ENCODE results near the gene JARID2. TPM values are rescaled to one million over a fixed set of nuclear protein-coding genes. Genes with fewer than 3 reads are reported as not detected.
A peak's percentile ranks its signal among the peaks of the same experiment; 100 is the strongest.

JARID2 gene
- total and polyA plus RNA-seq, 2 of the 8 experiments (the other 6 are each of a cell fraction or from before 2014, with no cell fraction given): 60.1 to 239 TPM

GRCh38 chr6:15363164-15363522, 117.3 kb downstream of the JARID2 start:
- Histone ChIP-seq H3K23me2 (ENCODE audit: low read depth, low read length) (no peaks in the 10 kb centered on the region), H2BK20ac (ENCODE audit: low read length) (no peak overlapping the region), H2AK5ac (ENCODE audit: low read depth, low read length) (no peak overlapping the region), H3K4ac (replicated peaks; ENCODE audit: insufficient read length, low read depth, low read length) (no peak overlapping the region), H3K14ac (ENCODE audit: insufficient read length) (no peak overlapping the region), H3K9me3 (ENCODE audit: insufficient read depth in 2 of 2, low read depth in 1 of 2, low read length in 1 of 2) (no peaks in the 10 kb centered on the region), H2BK12ac (ENCODE audit: low read depth, low read length) (no peak overlapping the region), H3K4me3 (ENCODE audit: extremely low read depth in 1 of 4, insufficient read depth in 2 of 4, low read depth in 3 of 4, low read length in 4 of 4) (no peak overlapping the region), H2BK120ac (replicated peaks; ENCODE audit: low read depth, low read length) (no peak overlapping the region), H3K36me3 (ENCODE audit: control insufficient read depth in 2 of 4, insufficient read depth in 4 of 4, low read length in 3 of 4) (peaks cover 0 to 6% (median under 1%) of the 10 kb centered on the region in 4 experiments; a peak in 2 of 8 replicates), H3K23ac (ENCODE audit: insufficient read length) (no peak overlapping the region), H4K20me1 (replicated peaks in 1 of 2; ENCODE audit: control insufficient read depth in 1 of 2, insufficient read depth in 2 of 2, low read length in 2 of 2) (peaks cover 69 to 73% of the 10 kb centered on the region in 2 experiments), H3K27ac (ENCODE audit: low read depth, low read length) (no peak overlapping the region), H4K8ac (ENCODE audit: extremely low read depth, insufficient read depth, low read length) (no peak overlapping the region), H3K27me3 (replicated peaks in 1 of 4; ENCODE audit: control insufficient read depth in 3 of 4, extremely low read depth in 1 of 4, insufficient read depth in 3 of 4, low read length in 3 of 4) (no peaks in the 10 kb centered on the region), H3K79me2 (ENCODE audit: control insufficient read depth in 1 of 2, insufficient read depth in 2 of 2, low read length in 2 of 2) (peaks cover 88 to 100% of the 10 kb centered on the region in 2 experiments), H4K5ac (ENCODE audit: insufficient read length, low read depth, low read length) (no peak overlapping the region), H2BK5ac (ENCODE audit: low read depth, low read length) (no peak overlapping the region), H3K79me1 (ENCODE audit: low read depth, low read length) (peaks cover 21% of the 10 kb centered on the region), H3K9ac (replicated peaks in 1 of 4; ENCODE audit: extremely low read depth in 1 of 4, low read depth in 3 of 4, low read length in 3 of 4) (no peak overlapping the region), H3K4me2 (ENCODE audit: insufficient read depth in 1 of 2, low read depth in 2 of 2, low read length in 2 of 2) (peak overlapping the region in 1 of 2 experiments; percentile 19; a peak in 1 of 4 replicates), H4K91ac (replicated peaks; ENCODE audit: insufficient read length, low read length) (no peak overlapping the region), H2BK15ac (ENCODE audit: low read length) (no peak overlapping the region), H2AFZ (ENCODE audit: low read length) (no peak overlapping the region), H3K18ac (ENCODE audit: extremely low read depth, low read length) (no peak overlapping the region; the same call in 1 of the 2 replicates), H3K56ac (replicated peaks; ENCODE audit: insufficient read length, low read depth, low read length) (no peak overlapping the region), H3K4me1 (replicated peaks in 1 of 4; ENCODE audit: control insufficient read depth in 3 of 4, insufficient read depth in 4 of 4, low read length in 3 of 4) (peaks cover 23 to 60% (median 41%) of the 10 kb centered on the region in 4 experiments)
- TF ChIP-seq POLR2AphosphoS5 (IDR thresholded peaks at IDR 0.05; ENCODE audit: low read depth, low read length) (peak; percentile 29; the same call in 1 of the 2 replicates), CHD2 (IDR thresholded peaks at IDR 0.05; ENCODE audit: low read length) (no peak), POLR2A (IDR thresholded peaks at IDR 0.05; ENCODE audit: control extremely low read depth in 1 of 2, low read depth in 2 of 2, low read length in 2 of 2) (peak in 1 of 2 experiments; percentile 47; a peak in 1 of 3 replicates)
- FAIRE-seq (no peak), DNase-seq (ENCODE audit: low read depth in 1 of 2, low spot score in 2 of 2) (no peak)
- ChIA-PET CTCF (ENCODE audit: partially characterized antibody) (no interaction called here), POLR2A (ENCODE audit: partially characterized antibody) (no interaction called here)
- WGBS, 2 experiments (ENCODE audit: extremely low coverage in 1 of 2, insufficient coverage in 1 of 2, insufficient read length in 1 of 2, insufficient replicate concordance in 2 of 2, low coverage in 1 of 2, low lambda C conversion rate in 2 of 2, missing lambda C conversion rate in 1 of 2): 85% methylated on average over 3 of the region's 3 CpGs; no CpG with 5 or more reads in 1 of the 2 experiments
